HG03103 (cell line): ENCODE data around the gene GALNT9.
"Not testable (repeated sequence)": the region's sequence is repeated elsewhere in the genome, so short reads cannot be mapped to it uniquely, and the experiment has no call there.

ENCODE experiments used
- ATAC-seq: cut with Tn5 transposase; IDR thresholded peaks from one replicate; pipeline ENCODE4 v1.9.1; 2021; ENCODE audit warnings: low read depth; ENCODE audit not compliant: unreplicated experiment

GALNT9 gene

GRCh38 chr12:132257206-132257954, 72.0 kb downstream of the GALNT9 start:
- no peak for ATAC-seq

GRCh38 chr12:132256646-132257045, 72.7 kb downstream of the GALNT9 start:
- ATAC-seq, result no peak

GRCh38 chr12:132255642-132256041, 73.7 kb downstream of the GALNT9 start:
- no peak for ATAC-seq

- ATAC-seq, result no peak
Measured at GRCh38 chr12:132253698-132254480, 75.5 kb downstream of the GALNT9 start.

- not testable (repeated sequence) for ATAC-seq
Measured at GRCh38 chr12:132252981-132253380, 76.4 kb downstream of the GALNT9 start.

- no peak for ATAC-seq
Measured at GRCh38 chr12:132251741-132252490, 77.5 kb downstream of the GALNT9 start.

- ATAC-seq, result no peak
Measured at GRCh38 chr12:132251310-132251709, 78.1 kb downstream of the GALNT9 start.

GRCh38 chr12:132250707-132251106, 78.7 kb downstream of the GALNT9 start:
- no peak for ATAC-seq

GRCh38 chr12:132249689-132250478, 79.5 kb downstream of the GALNT9 start:
- no peak for ATAC-seq

- ATAC-seq, result no peak
Measured at GRCh38 chr12:132248453-132249167, 80.8 kb downstream of the GALNT9 start.

GRCh38 chr12:132247718-132248452, 81.5 kb downstream of the GALNT9 start:
- no peak for ATAC-seq

- ATAC-seq, result no peak
Measured at GRCh38 chr12:132246997-132247717, 82.2 kb downstream of the GALNT9 start.

GRCh38 chr12:132245521-132246101, 83.8 kb downstream of the GALNT9 start:
- no peak for ATAC-seq

- no peak for ATAC-seq
Measured at GRCh38 chr12:132244724-132245295, 84.6 kb downstream of the GALNT9 start.

- ATAC-seq, result no peak
Measured at GRCh38 chr12:132243596-132244310, 85.6 kb downstream of the GALNT9 start.

- ATAC-seq, result not testable (repeated sequence)
Measured at GRCh38 chr12:132243171-132243570, 86.2 kb downstream of the GALNT9 start.

GRCh38 chr12:132240669-132241007, 88.8 kb downstream of the GALNT9 start:
- ATAC-seq, result not testable (repeated sequence)
